HEK293 (cell line): ENCODE results near the gene CCDC13.

Source experiments
- CTCF ChIA-PET: fragments of 350-600 bp; formaldehyde crosslinking; extraction: SDS; loops from one replicate; lab custom pipeline; 2021; ENCODE audit warnings: antibody characterized with exemption; lab: Yijun Ruan, JAX
- POLR2A ChIA-PET: fragments of 300-600 bp; formaldehyde crosslinking; extraction: SDS; loops from one replicate; lab custom pipeline; 2020; ENCODE audit warnings: antibody characterized with exemption, inconsistent platforms; lab: Yijun Ruan, JAX
- H3K27ac ChIP-seq: fragments of 200-500 bp; sonication (Bioruptor generic); 2 replicates; pipeline ENCODE4 v1.5.1; 2014; ENCODE audit warnings: low read depth, low read length, control low read depth, inconsistent platforms; ENCODE audit errors: extremely low read depth
- H3K36me3 ChIP-seq, 2 experiments: fragments of 200-500 bp in 1 of 2; sonication (Bioruptor generic) in 1 of 2; 1 replicate in 1 of 2; 2 replicates in 1 of 2; pipeline ENCODE4 v1.5.1; 2014 to 2017; ENCODE audit warnings: inconsistent platforms in 2 of 2, low read length in 2 of 2; ENCODE audit not compliant: control insufficient read depth in 2 of 2, insufficient read depth in 1 of 2
- H3K4me1 ChIP-seq: fragments of 200-500 bp; sonication (Bioruptor generic); 2 replicates; pipeline ENCODE4 v1.5.1; 2014; ENCODE audit warnings: mild to moderate bottlenecking, low read length, inconsistent platforms; ENCODE audit not compliant: control insufficient read depth, insufficient read depth
- H3K4me3 ChIP-seq: 2 replicates; pipeline ENCODE4 v1.5.1; 2011; ENCODE audit warnings: low read depth, mild to moderate bottlenecking, control low read depth, low read length, moderate library complexity
- H3K9me3 ChIP-seq: fragments of 200-500 bp; sonication (Bioruptor generic); 2 replicates; pipeline ENCODE4 v1.5.1; 2014; ENCODE audit warnings: low read depth, low read length, inconsistent platforms; ENCODE audit not compliant: control insufficient read depth, insufficient read depth
- BCL11B ChIP-seq: fragments of 450-650 bp; formaldehyde crosslinking; IDR thresholded peaks from 2 replicates; pipeline ENCODE4 v1.5.1; 2016; ENCODE audit warnings: low read depth, missing biosample characterization, missing genetic modification characterization
- GLI2 ChIP-seq: fragments of 450-650 bp; formaldehyde crosslinking; IDR thresholded peaks from 2 replicates; pipeline ENCODE4; 2017; ENCODE audit warnings: missing biosample characterization, missing genetic modification characterization, low read depth, borderline replicate concordance
- GLIS1 ChIP-seq: fragments of 450-650 bp; formaldehyde crosslinking; IDR thresholded peaks from 2 replicates; pipeline ENCODE4 v1.5.1; 2016; ENCODE audit warnings: missing biosample characterization, missing genetic modification characterization
- HOXD13 ChIP-seq: sonication (generic); formaldehyde crosslinking; IDR thresholded peaks from 2 replicates; pipeline ENCODE4 v1.8.0; 2022; ENCODE audit warnings: missing genetic modification reagents, borderline replicate concordance
- KLF1 ChIP-seq: fragments of 450-650 bp; formaldehyde crosslinking; IDR thresholded peaks from 2 replicates; pipeline ENCODE4 v1.5.1; 2016; ENCODE audit warnings: missing biosample characterization, missing genetic modification characterization
- KLF16 ChIP-seq: fragments of 450-650 bp; formaldehyde crosslinking; IDR thresholded peaks from 2 replicates; pipeline ENCODE4 v1.5.1; 2017; ENCODE audit warnings: missing biosample characterization, missing genetic modification characterization
- OVOL3 ChIP-seq: fragments of 450-650 bp; formaldehyde crosslinking; IDR thresholded peaks from 2 replicates; pipeline ENCODE4 v1.5.1; 2016; ENCODE audit warnings: missing biosample characterization, missing genetic modification characterization
- RBAK ChIP-seq: fragments of 450-650 bp; formaldehyde crosslinking; IDR thresholded peaks from 2 replicates; pipeline ENCODE4 v1.5.1; 2016; ENCODE audit warnings: missing biosample characterization, missing genetic modification characterization
- ZFHX2 ChIP-seq: fragments of 450-650 bp; formaldehyde crosslinking; conservative IDR thresholded peaks from 2 replicates; pipeline ENCODE4 v1.5.1; 2016; ENCODE audit warnings: missing biosample characterization, missing genetic modification characterization
- ZNF112 ChIP-seq: fragments of 450-650 bp; formaldehyde crosslinking; IDR thresholded peaks from 2 replicates; pipeline ENCODE4 v1.5.0; 2017; ENCODE audit warnings: missing biosample characterization, missing genetic modification characterization
- ZNF2 ChIP-seq: fragments of 450-650 bp; formaldehyde crosslinking; IDR thresholded peaks from 2 replicates; pipeline ENCODE4 v1.5.1; 2016; ENCODE audit warnings: missing biosample characterization, missing genetic modification characterization
- ZNF223 ChIP-seq: fragments of 450-650 bp; formaldehyde crosslinking; IDR thresholded peaks from 2 replicates; pipeline ENCODE4 v1.5.1; 2016; ENCODE audit warnings: missing biosample characterization, missing genetic modification characterization
- ZNF24 ChIP-seq: fragments of 450-650 bp; formaldehyde crosslinking; IDR thresholded peaks from 2 replicates; pipeline ENCODE4 v1.5.1; 2016; ENCODE audit warnings: missing biosample characterization, missing genetic modification characterization
- ZNF274 ChIP-seq, 2 experiments: fragments of 200-500 bp in 1 of 2; fragments of 450-650 bp in 1 of 2; sonication (Bioruptor generic) in 1 of 2; formaldehyde crosslinking in 1 of 2; IDR thresholded peaks; 2 replicates each; pipeline versions ENCODE4 v1.5.1 to v1.6.1; 2014 to 2016; ENCODE audit warnings: borderline replicate concordance in 1 of 2, inconsistent platforms in 1 of 2, low read length in 1 of 2, missing biosample characterization in 1 of 2, missing genetic modification characterization in 1 of 2
- ZNF292 ChIP-seq: fragments of 450-650 bp; formaldehyde crosslinking; IDR thresholded peaks from 2 replicates; pipeline ENCODE4 v1.5.1; 2016; ENCODE audit warnings: low read depth, missing biosample characterization, missing genetic modification characterization, borderline replicate concordance
- ZNF335 ChIP-seq: fragments of 450-650 bp; formaldehyde crosslinking; conservative IDR thresholded peaks from 2 replicates; pipeline ENCODE4 v1.5.1; 2016; ENCODE audit warnings: missing biosample characterization, missing genetic modification characterization
- ZNF341 ChIP-seq: fragments of 450-650 bp; formaldehyde crosslinking; IDR thresholded peaks from 2 replicates; pipeline ENCODE4; 2016; ENCODE audit warnings: low read depth, missing biosample characterization, missing genetic modification characterization
- ZNF391 ChIP-seq: fragments of 450-650 bp; formaldehyde crosslinking; IDR thresholded peaks from 2 replicates; pipeline ENCODE4 v1.5.1; 2016; ENCODE audit warnings: low read depth, missing biosample characterization, missing genetic modification characterization, borderline replicate concordance
- ZNF510 ChIP-seq: fragments of 450-650 bp; formaldehyde crosslinking; IDR thresholded peaks from 2 replicates; pipeline ENCODE4 v1.5.1; 2018; ENCODE audit warnings: mild to moderate bottlenecking, missing genetic modification characterization, missing biosample characterization; ENCODE audit not compliant: insufficient replicate concordance
- ZNF555 ChIP-seq: fragments of 450-650 bp; formaldehyde crosslinking; conservative IDR thresholded peaks from 2 replicates; pipeline ENCODE4 v1.5.1; 2017; ENCODE audit warnings: missing biosample characterization, mild to moderate bottlenecking, missing genetic modification characterization, inconsistent platforms
- ZNF571 ChIP-seq: fragments of 450-650 bp; formaldehyde crosslinking; IDR thresholded peaks from 2 replicates; pipeline ENCODE4 v1.5.0; 2017; ENCODE audit warnings: missing biosample characterization, missing genetic modification characterization
- ZNF610 ChIP-seq: fragments of 450-650 bp; formaldehyde crosslinking; IDR thresholded peaks from 2 replicates; pipeline ENCODE4 v1.5.1; 2016; ENCODE audit warnings: missing biosample characterization, missing genetic modification characterization, borderline replicate concordance
- TF ChIP-seq, protein P1 (sequence below): fragments of 450-650 bp; IDR thresholded peaks from 2 replicates; pipeline ENCODE4 v1.5.1; 2018; ENCODE audit warnings: missing biosample characterization, mild to moderate bottlenecking, missing genetic modification characterization
- TF ChIP-seq, protein P2 (sequence below): fragments of 450-650 bp; formaldehyde crosslinking; IDR thresholded peaks from 2 replicates; pipeline ENCODE4 v1.5.1; 2016; ENCODE audit warnings: missing biosample characterization, missing genetic modification characterization
- TF ChIP-seq, protein P3 (sequence below): fragments of 450-650 bp; formaldehyde crosslinking; IDR thresholded peaks from 2 replicates; pipeline ENCODE4 v1.5.1; 2016; ENCODE audit warnings: missing biosample characterization, missing genetic modification characterization, low read depth
- TF ChIP-seq, protein P4 (sequence below): fragments of 450-650 bp; formaldehyde crosslinking; IDR thresholded peaks from 2 replicates; pipeline ENCODE4 v1.5.1; 2017; ENCODE audit warnings: missing biosample characterization, missing genetic modification characterization

The CCDC13 gene

GRCh38 chr3:42730294-42730693 lies 42.8 kb downstream of the CCDC13 start:
- H3K4me1 ChIP-seq, result no peaks in the 10 kb centered on the region
- no peak overlapping the region for H3K27ac ChIP-seq
- H3K9me3 ChIP-seq, result no peaks in the 10 kb centered on the region
- H3K4me3 ChIP-seq, result no peak overlapping the region
- CTCF ChIA-PET, result no interaction called here
- no peaks in the 10 kb centered on the region for H3K36me3 ChIP-seq
- POLR2A ChIA-PET, result no interaction called here
- TF ChIP-seq BCL11B (tag by site-specific recombination) (no peak), ZNF223 (no peak), HOXD13 (CRISPR knock-in tag) (no peak), ZFHX2 (tag by site-specific recombination) (no peak), ZNF571 (tag by site-specific recombination) (no peak)
- TF ChIP-seq, protein P1, sequence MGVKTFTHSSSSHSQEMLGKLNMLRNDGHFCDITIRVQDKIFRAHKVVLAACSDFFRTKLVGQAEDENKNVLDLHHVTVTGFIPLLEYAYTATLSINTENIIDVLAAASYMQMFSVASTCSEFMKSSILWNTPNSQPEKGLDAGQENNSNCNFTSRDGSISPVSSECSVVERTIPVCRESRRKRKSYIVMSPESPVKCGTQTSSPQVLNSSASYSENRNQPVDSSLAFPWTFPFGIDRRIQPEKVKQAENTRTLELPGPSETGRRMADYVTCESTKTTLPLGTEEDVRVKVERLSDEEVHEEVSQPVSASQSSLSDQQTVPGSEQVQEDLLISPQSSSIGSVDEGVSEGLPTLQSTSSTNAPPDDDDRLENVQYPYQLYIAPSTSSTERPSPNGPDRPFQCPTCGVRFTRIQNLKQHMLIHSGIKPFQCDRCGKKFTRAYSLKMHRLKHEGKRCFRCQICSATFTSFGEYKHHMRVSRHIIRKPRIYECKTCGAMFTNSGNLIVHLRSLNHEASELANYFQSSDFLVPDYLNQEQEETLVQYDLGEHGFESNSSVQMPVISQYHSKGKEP (tag by site-specific recombination), result no peak

GRCh38 chr3:42729404-42730145 lies 43.5 kb downstream of the CCDC13 start:
- CTCF ChIA-PET, result interaction anchor here (0.6 kb wide), 1 partner anchor 9 kb away, joined by 4 read pairs; no protein-coding TSS in a partner anchor
- no peaks in the 10 kb centered on the region for H3K4me1 ChIP-seq
- H3K36me3 ChIP-seq, result no peaks in the 10 kb centered on the region
- H3K9me3 ChIP-seq, result no peaks in the 10 kb centered on the region
- POLR2A ChIA-PET, result no interaction called here
- TF ChIP-seq ZNF274 (IDR thresholded peaks at IDR 0.05; ENCODE audit: low read length) (no peak), ZNF274 (tag by site-specific recombination; IDR thresholded peaks at IDR 0.05; ENCODE audit: borderline replicate concordance) (no peak), ZNF510 (tag by site-specific recombination) (no peak), ZNF2 (tag by site-specific recombination) (no peak), ZNF610 (tag by site-specific recombination) (no peak), ZNF292 (tag by site-specific recombination) (no peak), KLF16 (tag by site-specific recombination) (no peak), ZNF335 (tag by site-specific recombination) (no peak), ZNF112 (tag by site-specific recombination) (no peak), ZNF391 (tag by site-specific recombination) (no peak), RBAK (tag by site-specific recombination) (no peak), ZNF555 (tag by site-specific recombination) (no peak), GLI2 (no peak), OVOL3 (tag by site-specific recombination) (no peak), ZNF341 (tag by site-specific recombination) (no peak), KLF1 (tag by site-specific recombination) (no peak), ZNF24 (no peak), GLIS1 (tag by site-specific recombination) (no peak)
- TF ChIP-seq, protein P2, sequence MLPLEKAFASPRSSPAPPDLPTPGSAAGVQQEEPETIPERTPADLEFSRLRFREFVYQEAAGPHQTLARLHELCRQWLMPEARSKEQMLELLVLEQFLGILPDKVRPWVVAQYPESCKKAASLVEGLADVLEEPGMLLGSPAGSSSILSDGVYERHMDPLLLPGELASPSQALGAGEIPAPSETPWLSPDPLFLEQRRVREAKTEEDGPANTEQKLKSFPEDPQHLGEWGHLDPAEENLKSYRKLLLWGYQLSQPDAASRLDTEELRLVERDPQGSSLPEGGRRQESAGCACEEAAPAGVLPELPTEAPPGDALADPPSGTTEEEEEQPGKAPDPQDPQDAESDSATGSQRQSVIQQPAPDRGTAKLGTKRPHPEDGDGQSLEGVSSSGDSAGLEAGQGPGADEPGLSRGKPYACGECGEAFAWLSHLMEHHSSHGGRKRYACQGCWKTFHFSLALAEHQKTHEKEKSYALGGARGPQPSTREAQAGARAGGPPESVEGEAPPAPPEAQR (tag by site-specific recombination), result no peak
- TF ChIP-seq, protein P3, sequence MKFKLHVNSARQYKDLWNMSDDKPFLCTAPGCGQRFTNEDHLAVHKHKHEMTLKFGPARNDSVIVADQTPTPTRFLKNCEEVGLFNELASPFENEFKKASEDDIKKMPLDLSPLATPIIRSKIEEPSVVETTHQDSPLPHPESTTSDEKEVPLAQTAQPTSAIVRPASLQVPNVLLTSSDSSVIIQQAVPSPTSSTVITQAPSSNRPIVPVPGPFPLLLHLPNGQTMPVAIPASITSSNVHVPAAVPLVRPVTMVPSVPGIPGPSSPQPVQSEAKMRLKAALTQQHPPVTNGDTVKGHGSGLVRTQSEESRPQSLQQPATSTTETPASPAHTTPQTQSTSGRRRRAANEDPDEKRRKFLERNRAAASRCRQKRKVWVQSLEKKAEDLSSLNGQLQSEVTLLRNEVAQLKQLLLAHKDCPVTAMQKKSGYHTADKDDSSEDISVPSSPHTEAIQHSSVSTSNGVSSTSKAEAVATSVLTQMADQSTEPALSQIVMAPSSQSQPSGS, result no peak
- TF ChIP-seq, protein P4, sequence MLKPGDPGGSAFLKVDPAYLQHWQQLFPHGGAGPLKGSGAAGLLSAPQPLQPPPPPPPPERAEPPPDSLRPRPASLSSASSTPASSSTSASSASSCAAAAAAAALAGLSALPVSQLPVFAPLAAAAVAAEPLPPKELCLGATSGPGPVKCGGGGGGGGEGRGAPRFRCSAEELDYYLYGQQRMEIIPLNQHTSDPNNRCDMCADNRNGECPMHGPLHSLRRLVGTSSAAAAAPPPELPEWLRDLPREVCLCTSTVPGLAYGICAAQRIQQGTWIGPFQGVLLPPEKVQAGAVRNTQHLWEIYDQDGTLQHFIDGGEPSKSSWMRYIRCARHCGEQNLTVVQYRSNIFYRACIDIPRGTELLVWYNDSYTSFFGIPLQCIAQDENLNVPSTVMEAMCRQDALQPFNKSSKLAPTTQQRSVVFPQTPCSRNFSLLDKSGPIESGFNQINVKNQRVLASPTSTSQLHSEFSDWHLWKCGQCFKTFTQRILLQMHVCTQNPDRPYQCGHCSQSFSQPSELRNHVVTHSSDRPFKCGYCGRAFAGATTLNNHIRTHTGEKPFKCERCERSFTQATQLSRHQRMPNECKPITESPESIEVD (tag by site-specific recombination), result no peak
- TF ChIP-seq, all 188 proteins: peak for 0
- Histone ChIP-seq H3K4me3 (no peak overlapping the region), H3K27ac (no peak overlapping the region)
